Natural killer cell (primary cell): ENCODE data around the gene KCNH4. TPM values are rescaled to one million over a fixed set of nuclear protein-coding genes. Genes with fewer than 3 reads are reported as not detected.
A peak's percentile ranks its signal among the peaks of the same experiment; 100 is the strongest.

Experiments
- ATAC-seq, 3 donors: fragments of 150-1000 bp in 2 of 3; fragments of 200-7000 bp in 1 of 3; cut with Tn5 transposase; 1 replicate in 1 of 3; 2 replicates in 2 of 3; pipeline ENCODE4 v1.10.0; 2021; ENCODE audit warnings: mild to moderate bottlenecking in 2 of 3, moderate library complexity in 2 of 3
- DNase-seq, 2 donors: peaks; one replicate each; pipeline versions ENCODE4 v3.0.0 to v3.0.0-alpha.2; 2013 to 2021; ENCODE audit warnings: mixed read lengths in 1 of 2
- H3K27ac ChIP-seq: one replicate; pipeline ENCODE4 v1.5.1; 2013; ENCODE audit warnings: mild to moderate bottlenecking, low read length
- H3K27me3 ChIP-seq: one replicate; pipeline ENCODE4 v1.6.1; 2013; ENCODE audit warnings: low read length; ENCODE audit not compliant: control insufficient read depth, insufficient read depth
- H3K36me3 ChIP-seq: one replicate; pipeline ENCODE4 v1.6.1; 2013; ENCODE audit warnings: low read length; ENCODE audit not compliant: control insufficient read depth, insufficient read depth
- H3K4me1 ChIP-seq: one replicate; pipeline ENCODE4 v1.6.1; 2013; ENCODE audit warnings: low read length; ENCODE audit not compliant: control insufficient read depth, insufficient read depth
- H3K4me3 ChIP-seq: one replicate; pipeline ENCODE4 v1.5.1; 2013; ENCODE audit warnings: low read length
- H3K9me3 ChIP-seq: one replicate; pipeline ENCODE4 v1.6.1; 2013; ENCODE audit warnings: low read length; ENCODE audit not compliant: control insufficient read depth, insufficient read depth
- H3K27ac Mint-ChIP-seq, 2 donors: one replicate each; pipeline ENCODE4 v1.8.0; 2022; ENCODE audit warnings: mild to moderate bottlenecking in 2 of 2, mixed read lengths in 2 of 2, moderate library complexity in 1 of 2
- H3K27me3 Mint-ChIP-seq, 2 donors: one replicate each; pipeline ENCODE4 v1.8.0; 2022; ENCODE audit warnings: low read depth in 2 of 2, mixed read lengths in 2 of 2
- H3K36me3 Mint-ChIP-seq: one replicate; pipeline ENCODE4 v1.8.0; 2022; ENCODE audit warnings: mixed read lengths
- H3K4me1 Mint-ChIP-seq, 2 donors: one replicate each; pipeline ENCODE4 v1.8.0; 2022; ENCODE audit warnings: mixed read lengths in 2 of 2
- H3K4me3 Mint-ChIP-seq: one replicate; pipeline ENCODE4 v1.8.0; 2022; ENCODE audit warnings: mild to moderate bottlenecking, moderate library complexity, mixed read lengths
- H3K9me3 Mint-ChIP-seq, 2 donors: one replicate each; pipeline ENCODE4 v1.8.0; 2022; ENCODE audit warnings: mixed read lengths in 2 of 2
- WGBS: methylation state at CpG from one replicate; pipeline ENCODE4 v1.1.7; 2013; ENCODE audit warnings: missing lambda C conversion rate; ENCODE audit not compliant: insufficient coverage; 5-methylcytosine and 5-hydroxymethylcytosine counted together
- intact Hi-C: fragments of 100-400 bp; cut with micrococcal nuclease; formaldehyde crosslinking; loops from one replicate; pipeline ENCODE4 v1.14.2; 2022
- total RNA-seq, 4 donors: library from RNA; stranded (reverse); fragments of 120-200 nt in 1 of 4; gene quantifications; one replicate each; pipeline versions ENCODE4 v1.2.3 to v1.2.4, GENCODE V29; 2013 to 2022
- TF ChIP-seq, protein P1 (sequence below): fragments of 200-600 bp; IDR thresholded peaks from one replicate; pipeline ENCODE4 v1.8.0; 2022; ENCODE audit warnings: antibody characterized with exemption

The KCNH4 gene
- total RNA-seq, 3 donors from 2014 or later (not counting 1 experiment from before 2014, with no cell fraction given): 0.12 to 0.27 (median 0.20) TPM

DNA sequence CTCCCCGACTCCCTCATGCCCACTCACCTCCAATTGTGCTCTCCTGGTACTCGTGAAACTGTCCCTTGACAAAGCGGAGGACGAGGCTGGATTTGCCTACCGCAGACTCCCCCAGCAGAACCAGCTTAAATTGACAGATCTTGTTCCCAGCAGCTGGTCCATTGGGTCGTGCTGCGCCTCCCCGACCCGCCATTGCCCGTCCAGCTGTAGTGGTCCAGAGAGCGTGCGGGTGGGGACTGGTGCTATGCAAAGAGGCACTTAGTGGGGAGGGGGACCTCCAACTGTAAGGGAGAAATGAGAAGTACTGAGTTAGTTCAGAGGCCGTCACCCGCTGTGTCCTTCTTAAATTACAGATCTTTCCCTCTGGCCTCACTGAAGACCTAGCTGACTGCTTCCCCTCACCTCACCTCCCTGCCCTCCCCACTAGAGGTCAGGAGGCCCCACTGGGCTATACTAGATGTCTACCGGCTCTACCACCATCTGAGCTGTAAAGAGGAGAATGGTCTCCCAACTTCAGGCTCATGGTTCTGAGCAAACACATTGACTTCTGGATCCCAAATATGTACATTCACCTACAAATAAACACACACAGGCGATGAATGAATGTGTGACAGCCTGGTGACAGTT, 50.5 kb downstream of the KCNH4 start:
- Histone ChIP-seq H3K27me3 (no peaks in the 10 kb centered on the region), H3K9me3 (no peaks in the 10 kb centered on the region), H3K4me3 (no peak overlapping the region), H3K27ac (no peak overlapping the region), H3K4me1 (peaks cover 30% of the 10 kb centered on the region), H3K36me3 (peaks cover 57% of the 10 kb centered on the region)
- Mint-ChIP-seq H3K4me3 (no peak overlapping the region), H3K36me3 (peaks cover 7% of the 10 kb centered on the region), H3K27ac (peak overlapping the region in 1 of 2 donors; percentile 44), H3K27me3 (no peaks in the 10 kb centered on the region), H3K9me3 (no peaks in the 10 kb centered on the region), H3K4me1 (peaks cover 37 to 46% of the 10 kb centered on the region in 2 donors)
- TF ChIP-seq, protein P1, sequence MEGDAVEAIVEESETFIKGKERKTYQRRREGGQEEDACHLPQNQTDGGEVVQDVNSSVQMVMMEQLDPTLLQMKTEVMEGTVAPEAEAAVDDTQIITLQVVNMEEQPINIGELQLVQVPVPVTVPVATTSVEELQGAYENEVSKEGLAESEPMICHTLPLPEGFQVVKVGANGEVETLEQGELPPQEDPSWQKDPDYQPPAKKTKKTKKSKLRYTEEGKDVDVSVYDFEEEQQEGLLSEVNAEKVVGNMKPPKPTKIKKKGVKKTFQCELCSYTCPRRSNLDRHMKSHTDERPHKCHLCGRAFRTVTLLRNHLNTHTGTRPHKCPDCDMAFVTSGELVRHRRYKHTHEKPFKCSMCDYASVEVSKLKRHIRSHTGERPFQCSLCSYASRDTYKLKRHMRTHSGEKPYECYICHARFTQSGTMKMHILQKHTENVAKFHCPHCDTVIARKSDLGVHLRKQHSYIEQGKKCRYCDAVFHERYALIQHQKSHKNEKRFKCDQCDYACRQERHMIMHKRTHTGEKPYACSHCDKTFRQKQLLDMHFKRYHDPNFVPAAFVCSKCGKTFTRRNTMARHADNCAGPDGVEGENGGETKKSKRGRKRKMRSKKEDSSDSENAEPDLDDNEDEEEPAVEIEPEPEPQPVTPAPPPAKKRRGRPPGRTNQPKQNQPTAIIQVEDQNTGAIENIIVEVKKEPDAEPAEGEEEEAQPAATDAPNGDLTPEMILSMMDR: no peak
- intact Hi-C loops: no loop called here
- DNase-seq (no peak), ATAC-seq (no peak)
- WGBS: 95% methylated on average over 16 of the region's 16 CpGs

DNA sequence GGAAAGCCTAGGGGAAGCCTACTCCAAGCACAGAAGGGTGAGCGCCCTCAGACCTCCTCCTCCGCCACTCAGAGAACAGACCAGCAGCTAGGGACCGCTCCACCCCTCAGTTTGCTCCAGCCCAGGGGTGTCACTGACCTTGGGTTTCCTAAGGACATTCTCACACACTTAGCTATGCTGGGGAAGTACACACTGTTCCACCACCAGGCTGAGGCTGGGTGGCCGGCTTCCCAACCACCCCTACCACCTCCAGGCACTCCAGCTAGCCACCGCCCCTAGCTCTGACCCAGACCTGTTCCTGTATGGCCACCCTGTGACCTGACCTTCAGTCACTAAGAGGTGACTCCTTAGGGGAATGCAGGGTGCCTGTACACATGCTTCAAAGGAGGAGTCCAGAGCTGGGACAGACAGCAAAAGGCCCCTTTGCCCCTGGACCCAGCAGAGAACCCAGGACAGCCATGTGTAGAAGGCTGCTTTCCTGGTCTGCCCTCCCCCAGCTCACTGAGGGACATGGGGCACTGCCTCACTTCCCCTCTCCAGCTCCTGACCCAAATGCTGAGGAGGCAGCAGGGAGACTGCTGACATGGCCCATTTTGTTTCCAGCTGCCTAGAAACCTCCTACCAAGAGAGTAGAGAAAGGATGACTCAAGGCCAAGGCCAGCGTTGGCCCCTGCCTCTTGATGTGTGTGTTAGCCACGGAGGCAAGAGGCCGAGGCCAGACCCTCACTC, 51.7 kb downstream of the KCNH4 start:
- peaks cover 7% of the 10 kb centered on the region for H3K36me3 Mint-ChIP-seq
- H3K27ac Mint-ChIP-seq: peak overlapping the region; percentile 23 to 72
- H3K9me3 Mint-ChIP-seq: no peaks in the 10 kb centered on the region
- no peak overlapping the region for H3K4me3 Mint-ChIP-seq
- no peaks in the 10 kb centered on the region for H3K27me3 ChIP-seq
- no peaks in the 10 kb centered on the region for H3K9me3 ChIP-seq
- H3K4me1 Mint-ChIP-seq: peaks cover 37 to 43% of the 10 kb centered on the region in 2 donors
- 98% methylated on average over 8 of the region's 8 CpGs for WGBS
- intact Hi-C loops: no loop called here
- DNase-seq (no peak), ATAC-seq (no peak)
- H3K4me3 ChIP-seq: no peak overlapping the region
- peaks cover 62% of the 10 kb centered on the region for H3K36me3 ChIP-seq
- no peaks in the 10 kb centered on the region for H3K27me3 Mint-ChIP-seq
- TF ChIP-seq, protein P1: no peak
- H3K4me1 ChIP-seq: peaks cover 24% of the 10 kb centered on the region
- no peak overlapping the region for H3K27ac ChIP-seq

DNA sequence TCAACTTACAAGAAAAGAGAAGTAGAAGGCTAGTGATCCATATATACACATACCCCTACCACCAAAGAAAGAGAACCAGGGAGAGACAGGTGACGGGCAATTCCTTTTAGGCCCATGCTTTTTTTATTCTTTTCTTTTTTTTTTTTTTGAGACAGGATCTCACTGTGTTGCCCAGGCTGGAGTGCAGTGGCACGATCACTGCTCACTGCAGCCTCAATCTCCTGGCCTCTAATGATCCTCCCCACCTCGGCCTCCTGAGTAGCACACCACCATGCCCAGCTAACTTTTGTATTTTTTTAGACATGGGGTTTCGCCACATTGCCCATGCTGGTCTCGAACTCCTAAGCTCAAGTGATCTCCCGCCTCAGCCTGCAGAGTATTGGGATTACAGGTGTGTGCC, 53.5 kb downstream of the KCNH4 start:
- WGBS: 100% methylated on average over 6 of the region's 6 CpGs
- TF ChIP-seq, protein P1: no peak
- Histone ChIP-seq H3K4me3 (no peak overlapping the region), H3K27ac (no peak overlapping the region), H3K36me3 (peaks cover 61% of the 10 kb centered on the region), H3K9me3 (no peaks in the 10 kb centered on the region), H3K4me1 (peaks cover 6% of the 10 kb centered on the region), H3K27me3 (no peaks in the 10 kb centered on the region)
- ATAC-seq: no peak
- Mint-ChIP-seq H3K36me3 (peaks cover 7% of the 10 kb centered on the region), H3K27ac (no peak overlapping the region), H3K27me3 (no peaks in the 10 kb centered on the region), H3K4me3 (no peak overlapping the region), H3K9me3 (no peaks in the 10 kb centered on the region), H3K4me1 (peaks cover 20 to 24% of the 10 kb centered on the region in 2 donors)
- DNase-seq: no peak
- intact Hi-C loops: no loop called here
